Gastrocnemius medialis (tissue), 4 donors: ENCODE measurements around the gene ANKRD23. TPM values are rescaled to one million over a fixed set of nuclear protein-coding genes. Genes with fewer than 3 reads are reported as not detected.

Experiments
- ATAC-seq, 2 donors: fragments of 150-250 bp; one replicate each; pipeline ENCODE4 v1.9.1; 2016
- DNase-seq, 2 donors: peaks; one replicate each; pipeline ENCODE4 v3.0.0-alpha.2; 2019
- H3K27ac ChIP-seq, 4 donors: fragments of 200-600 bp; sonication (generic); 1 replicate in 1 of 4; 2 replicates in 3 of 4; pipeline ENCODE4 v1.5.1; 2016 to 2018; ENCODE audit warnings: mild to moderate bottlenecking in 2 of 4, moderate library complexity in 1 of 4
- H3K27me3 ChIP-seq, 3 donors: fragments of 200-600 bp; sonication (generic) in 2 of 3; 1 replicate in 1 of 3; 2 replicates in 2 of 3; pipeline versions ENCODE4 v1.5.1 to v1.6.0; 2016 to 2019; ENCODE audit warnings: mild to moderate bottlenecking in 1 of 3, moderate library complexity in 1 of 3
- H3K36me3 ChIP-seq, 2 donors: fragments of 200-600 bp; sonication (generic) in 1 of 2; one replicate each; pipeline ENCODE4 v1.5.1; 2017 to 2018
- H3K4me1 ChIP-seq, 2 donors: fragments of 200-600 bp; sonication (generic) in 1 of 2; one replicate each; pipeline ENCODE4 v1.5.1; 2016 to 2017; ENCODE audit warnings: mild to moderate bottlenecking in 2 of 2
- H3K4me3 ChIP-seq, 4 donors: fragments of 200-600 bp; sonication (generic) in 3 of 4; 1 replicate in 1 of 4; 2 replicates in 3 of 4; pipeline ENCODE4 v1.5.1; 2016 to 2019; ENCODE audit warnings: mild to moderate bottlenecking in 2 of 4
- H3K9me3 ChIP-seq, 3 donors: fragments of 200-600 bp; sonication (generic) in 2 of 3; 1 replicate in 1 of 3; 2 replicates in 2 of 3; pipeline ENCODE4 v1.5.1; 2016 to 2019
- POLR2A ChIP-seq, 2 donors: fragments of 450-650 bp; IDR thresholded peaks; one replicate each; pipeline ENCODE4 v1.6.1; 2017; ENCODE audit warnings: antibody characterized with exemption in 2 of 2, mild to moderate bottlenecking in 2 of 2, moderate library complexity in 2 of 2
- in situ Hi-C, 4 donors: fragments of 200-750 bp; cut with MboI; loops; one replicate each; pipeline versions ENCODE4 v1.15.0 to v1.8.0; 2017; ENCODE audit warnings: low sequenced_read_pairs in 4 of 4
- intact Hi-C: fragments of 100-400 bp; cut with DNase I; formaldehyde crosslinking; loops from one replicate; pipeline ENCODE4 v1.15.1; 2023; ENCODE audit warnings: low total_unique reads
- total RNA-seq, 4 donors: library from RNA; depleted of rRNA; stranded (reverse); fragments of >200 nt; gene quantifications; one replicate each; pipeline versions ENCODE4 v1.1.0 to v1.2.3, GENCODE V29; 2016
- TF ChIP-seq, protein P1 (sequence below), 5 experiments: fragments of 450-650 bp in 3 of 5; fragments of 200-600 bp in 2 of 5; sonication (generic) in 2 of 5; IDR thresholded peaks in 4 of 5; conservative IDR thresholded peaks in 1 of 5; 1 replicate in 4 of 5; 2 replicates in 1 of 5; pipeline ENCODE4 v1.5.1; 2016 to 2019; ENCODE audit warnings: antibody characterized with exemption in 5 of 5, mild to moderate bottlenecking in 3 of 5, moderate library complexity in 3 of 5

Gene ANKRD23
- total RNA-seq, 4 donors from 2014 or later: 642 to 1,565 (median 923) TPM

DNA sequence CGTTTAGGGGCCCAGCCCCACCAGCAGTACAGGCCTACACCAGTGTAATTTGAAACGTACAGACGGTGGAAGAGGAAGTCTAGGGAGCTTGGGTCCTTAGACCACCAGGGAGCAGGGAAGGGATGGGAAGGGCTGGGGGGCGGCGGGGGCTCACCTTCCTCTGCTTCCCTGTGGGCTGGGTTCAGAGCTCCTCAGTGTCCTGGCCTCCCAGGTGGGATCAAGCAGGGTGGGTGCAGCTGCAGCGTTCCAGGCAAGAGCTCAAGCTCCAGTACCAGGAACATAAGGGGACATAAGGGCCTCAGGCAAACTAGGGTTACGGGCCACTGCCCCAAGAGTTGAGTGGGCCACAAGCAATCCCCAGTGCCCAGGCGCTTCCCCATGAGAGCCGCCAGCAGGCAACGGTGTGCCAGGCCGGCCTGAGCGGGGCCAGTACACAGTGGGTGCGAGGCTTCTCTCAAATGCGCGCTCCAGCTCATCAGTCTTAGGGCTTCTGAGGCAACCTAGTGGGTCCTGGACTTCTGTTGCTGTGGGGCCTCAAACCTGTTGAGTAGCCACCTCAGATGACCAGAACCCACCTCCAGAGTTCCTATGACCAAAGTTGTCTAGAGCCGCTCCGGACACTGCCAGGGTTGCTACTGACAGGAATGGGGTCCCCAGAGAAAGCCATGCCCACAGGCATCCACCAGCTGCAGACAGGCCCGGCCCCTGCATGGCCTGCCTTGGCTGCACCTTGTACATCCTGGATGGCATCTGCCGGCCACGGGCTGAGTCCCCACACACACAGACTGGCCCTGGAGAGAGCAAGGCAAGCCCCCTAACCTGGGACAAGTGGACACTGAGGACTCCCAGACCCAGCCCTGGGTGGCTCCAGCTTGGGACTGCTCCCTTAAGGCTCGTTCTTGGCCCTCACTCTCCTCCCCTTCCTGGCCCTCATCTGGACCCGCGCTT, 5.2 kb downstream of the ANKRD23 start:
- peaks cover 13 to 35% of the 10 kb centered on the region in 2 donors for H3K4me1 ChIP-seq
- peaks cover 0 to 38% of the 10 kb centered on the region in 2 donors for H3K36me3 ChIP-seq
- H3K27ac ChIP-seq: peak overlapping the region; percentile 94 to 99 (median 96)
- DNase-seq (peak in 1 of 2 donors; percentile 39), ATAC-seq (no peak)
- H3K9me3 ChIP-seq: no peaks in the 10 kb centered on the region
- in situ Hi-C loops (no loop called here), intact Hi-C loops (no loop called here)
- TF ChIP-seq POLR2A (IDR thresholded peaks at IDR 0.05): no peak
- TF ChIP-seq, protein P1, sequence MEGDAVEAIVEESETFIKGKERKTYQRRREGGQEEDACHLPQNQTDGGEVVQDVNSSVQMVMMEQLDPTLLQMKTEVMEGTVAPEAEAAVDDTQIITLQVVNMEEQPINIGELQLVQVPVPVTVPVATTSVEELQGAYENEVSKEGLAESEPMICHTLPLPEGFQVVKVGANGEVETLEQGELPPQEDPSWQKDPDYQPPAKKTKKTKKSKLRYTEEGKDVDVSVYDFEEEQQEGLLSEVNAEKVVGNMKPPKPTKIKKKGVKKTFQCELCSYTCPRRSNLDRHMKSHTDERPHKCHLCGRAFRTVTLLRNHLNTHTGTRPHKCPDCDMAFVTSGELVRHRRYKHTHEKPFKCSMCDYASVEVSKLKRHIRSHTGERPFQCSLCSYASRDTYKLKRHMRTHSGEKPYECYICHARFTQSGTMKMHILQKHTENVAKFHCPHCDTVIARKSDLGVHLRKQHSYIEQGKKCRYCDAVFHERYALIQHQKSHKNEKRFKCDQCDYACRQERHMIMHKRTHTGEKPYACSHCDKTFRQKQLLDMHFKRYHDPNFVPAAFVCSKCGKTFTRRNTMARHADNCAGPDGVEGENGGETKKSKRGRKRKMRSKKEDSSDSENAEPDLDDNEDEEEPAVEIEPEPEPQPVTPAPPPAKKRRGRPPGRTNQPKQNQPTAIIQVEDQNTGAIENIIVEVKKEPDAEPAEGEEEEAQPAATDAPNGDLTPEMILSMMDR (IDR thresholded peaks at IDR 0.05 in 4 of 5, conservative IDR thresholded peaks at IDR 0.05 in 1 of 5): no peak
- H3K4me3 ChIP-seq: no peak overlapping the region
- H3K27me3 ChIP-seq: no peaks in the 10 kb centered on the region

DNA sequence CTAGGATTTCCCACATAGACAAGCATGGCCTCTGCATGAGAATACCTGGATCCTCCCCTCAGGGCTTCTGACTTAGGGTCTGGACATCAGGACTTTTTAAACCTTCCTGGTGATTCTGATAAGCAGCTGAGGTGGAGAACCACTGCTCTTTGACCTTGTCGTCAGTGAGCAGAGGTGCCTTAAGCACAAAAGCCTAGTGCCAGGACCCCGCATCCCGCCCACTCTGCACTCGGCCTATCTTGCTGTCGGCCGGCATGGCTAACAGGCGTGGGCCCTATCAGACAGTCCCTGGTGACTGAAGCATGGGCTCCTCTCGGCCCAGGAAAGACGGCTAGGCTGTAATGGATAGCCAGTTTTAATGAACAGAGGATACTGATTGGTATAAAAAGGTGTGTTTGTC, 6.2 kb downstream of the ANKRD23 start:
- intact Hi-C loops (no loop called here), in situ Hi-C loops (no loop called here)
- DNase-seq (peak in 1 of 2 donors; percentile 25), ATAC-seq (no peak)
- peaks cover 0 to 39% of the 10 kb centered on the region in 2 donors for H3K36me3 ChIP-seq
- no peak overlapping the region for H3K4me3 ChIP-seq
- H3K27me3 ChIP-seq: no peaks in the 10 kb centered on the region
- no peaks in the 10 kb centered on the region for H3K9me3 ChIP-seq
- H3K27ac ChIP-seq: peak overlapping the region; percentile 94 to 99 (median 96)
- TF ChIP-seq POLR2A (IDR thresholded peaks at IDR 0.05): no peak
- TF ChIP-seq, protein P1 (IDR thresholded peaks at IDR 0.05 in 4 of 5, conservative IDR thresholded peaks at IDR 0.05 in 1 of 5): no peak
- peaks cover 21 to 46% of the 10 kb centered on the region in 2 donors for H3K4me1 ChIP-seq

DNA sequence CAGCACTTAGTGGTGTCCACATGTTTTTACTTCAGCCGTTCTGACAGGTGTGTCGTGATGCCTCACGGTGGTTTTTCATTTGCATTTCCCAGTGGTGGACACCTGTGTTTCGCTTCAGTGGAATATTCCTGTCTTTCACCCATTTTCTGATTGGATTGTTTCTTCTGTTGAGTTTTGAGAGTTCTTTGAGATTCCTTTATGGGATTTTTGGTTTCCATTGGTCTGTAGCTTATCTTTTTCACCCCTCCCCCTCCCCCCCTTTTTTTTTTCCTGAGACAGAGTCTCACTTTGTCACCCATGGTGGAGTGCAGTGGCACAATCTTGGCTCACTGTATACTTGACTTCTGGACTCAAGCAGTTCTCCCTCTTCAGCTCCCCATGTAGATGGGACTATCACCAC, 8.0 kb downstream of the ANKRD23 start:
- H3K4me3 ChIP-seq: no peak overlapping the region
- H3K4me1 ChIP-seq: peaks cover 24 to 36% of the 10 kb centered on the region in 2 donors
- intact Hi-C loops (no loop called here), in situ Hi-C loops (no loop called here)
- peaks cover 0 to 52% of the 10 kb centered on the region in 2 donors for H3K36me3 ChIP-seq
- ATAC-seq (peak in 1 of 2 donors; percentile 26), DNase-seq (no peak)
- no peak for TF ChIP-seq POLR2A (IDR thresholded peaks at IDR 0.05)
- TF ChIP-seq, protein P1 (IDR thresholded peaks at IDR 0.05 in 4 of 5, conservative IDR thresholded peaks at IDR 0.05 in 1 of 5): no peak
- peak overlapping the region; percentile 62 to 99 (median 96) for H3K27ac ChIP-seq
- H3K27me3 ChIP-seq: no peaks in the 10 kb centered on the region
- no peaks in the 10 kb centered on the region for H3K9me3 ChIP-seq

DNA sequence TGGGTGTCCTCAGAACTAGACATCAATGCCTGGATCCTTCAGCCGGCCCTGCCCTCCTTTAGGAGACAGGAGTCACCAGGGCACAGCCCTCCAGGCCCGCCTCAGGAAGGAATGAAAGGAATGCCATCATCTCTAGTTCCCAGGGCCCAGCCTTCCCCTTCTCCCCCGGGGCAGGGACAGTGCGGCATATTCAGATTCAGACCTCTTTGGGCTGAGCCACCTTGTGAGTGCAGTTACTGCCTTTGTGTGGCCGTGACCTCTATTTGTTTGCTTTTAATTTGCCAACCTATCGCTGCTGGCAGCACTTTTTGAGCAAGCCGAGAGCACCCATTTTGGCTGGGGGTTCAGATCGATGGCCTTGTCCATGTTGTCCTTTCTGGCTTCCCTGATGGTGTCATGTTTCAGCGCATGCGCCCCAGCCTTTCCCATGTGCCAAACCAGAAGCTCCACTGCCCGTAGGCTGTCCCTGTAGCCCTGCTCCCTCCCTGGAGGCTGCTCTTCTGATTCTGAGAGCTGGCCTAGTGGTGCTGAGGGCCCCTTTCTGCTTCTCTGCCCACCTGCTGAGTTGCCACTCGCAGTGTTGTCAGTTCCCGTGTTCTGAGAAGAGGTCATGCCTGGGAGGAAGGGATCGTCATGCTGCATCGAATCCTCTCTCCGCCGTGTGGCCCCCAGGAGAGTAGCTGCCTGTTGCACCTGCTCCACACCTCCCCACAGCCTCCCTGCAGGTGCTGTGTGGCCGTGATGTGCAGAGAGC, 10.9 kb downstream of the ANKRD23 start:
- H3K4me3 ChIP-seq: no peak overlapping the region
- H3K27me3 ChIP-seq: no peaks in the 10 kb centered on the region
- DNase-seq: peak; percentile 67 to 88
- TF ChIP-seq POLR2A (IDR thresholded peaks at IDR 0.05): no peak
- TF ChIP-seq, protein P1 (IDR thresholded peaks at IDR 0.05 in 4 of 5, conservative IDR thresholded peaks at IDR 0.05 in 1 of 5): no peak
- H3K27ac ChIP-seq: peak overlapping the region; percentile 62 to 97 (median 87)
- in situ Hi-C loops (no loop called here), intact Hi-C loops (no loop called here)
- peak; percentile 58 to 78 for ATAC-seq
- H3K36me3 ChIP-seq: peaks cover 0 to 52% of the 10 kb centered on the region in 2 donors
- peaks cover 16 to 21% of the 10 kb centered on the region in 2 donors for H3K4me1 ChIP-seq
- no peaks in the 10 kb centered on the region for H3K9me3 ChIP-seq
